K562 (cell line): ENCODE results near the gene SLC35F2. TPM values are rescaled to one million over a fixed set of nuclear protein-coding genes. Genes with fewer than 3 reads are reported as not detected.

ENCODE experiments used
- ATAC-seq: fragments of 200-7000 bp; cut with Tn5 transposase; 3 replicates; pipeline ENCODE4 v1.9.1; 2020; ENCODE audit warnings: moderate library complexity
- BruUV-seq: library from RNA; stranded (reverse); fragments of 400-500 nt; replicated peaks from 2 replicates; lab custom pipeline; 2021; lab: Mats Ljungman, UMichigan
- CTCF ChIA-PET: fragments of 300-600 bp; formaldehyde crosslinking; extraction: SDS; loops from one replicate; lab custom pipeline; 2021; ENCODE audit warnings: low intra/inter-chr PET ratio; lab: Yijun Ruan, JAX
- POLR2A ChIA-PET: fragments of 300-600, 350-650 bp; sonication (Branson Sonifier 250); formaldehyde crosslinking; extraction: SDS; loops from one replicate; lab custom pipeline; 2021; ENCODE audit warnings: antibody characterized with exemption, inconsistent platforms; lab: Yijun Ruan, JAX
- DNase-seq, 4 experiments: peaks; one replicate each; pipeline versions ENCODE4 v3.0.0 to v3.0.0-alpha.2; 2011 to 2018; ENCODE audit warnings: low spot score in 3 of 4, mixed read lengths in 3 of 4; ENCODE audit errors: extremely low read depth in 1 of 4
- FAIRE-seq: peaks from 2 replicates; lab custom pipeline; 2011; peaks lifted over from hg19 to GRCh38; lab: Jason Lieb, UNC
- H2AFZ ChIP-seq: 2 replicates; pipeline ENCODE4 v1.6.0; 2011; ENCODE audit warnings: low read depth, low read length, control low read depth, inconsistent platforms
- H3K27ac ChIP-seq: fragments of 200-600 bp; 3 replicates; pipeline ENCODE4 v1.8.0; 2011; ENCODE audit warnings: low read depth, mild to moderate bottlenecking, control low read depth, inconsistent platforms, low read length, moderate library complexity, mixed read lengths; ENCODE audit errors: extremely low read depth
- H3K27me3 ChIP-seq, 2 experiments: fragments of 300-600 bp in 1 of 2; 2 replicates in 1 of 2; 3 replicates in 1 of 2; pipeline versions ENCODE4 v1.6.0 to v1.8.0; 2011; ENCODE audit warnings: inconsistent platforms in 2 of 2, low read length in 2 of 2, mild to moderate bottlenecking in 1 of 2, mixed read lengths in 1 of 2, moderate library complexity in 1 of 2; ENCODE audit not compliant: control insufficient read depth in 2 of 2, insufficient read depth in 2 of 2
- H3K36me3 ChIP-seq: fragments of 300-600 bp; 3 replicates; pipeline ENCODE4 v1.8.0; 2011; ENCODE audit warnings: mild to moderate bottlenecking, low read length, inconsistent platforms; ENCODE audit not compliant: control insufficient read depth, insufficient read depth
- H3K4me1 ChIP-seq, 2 experiments: fragments of 200-600 bp in 1 of 2; replicated peaks in 1 of 2; 2 replicates in 1 of 2; 3 replicates in 1 of 2; pipeline versions ENCODE4 v1.5.1 to v1.8.0; 2011; ENCODE audit warnings: inconsistent platforms in 2 of 2, low read length in 2 of 2, mild to moderate bottlenecking in 1 of 2, mixed read lengths in 1 of 2, moderate library complexity in 1 of 2; ENCODE audit not compliant: control insufficient read depth in 2 of 2, insufficient read depth in 2 of 2
- H3K4me2 ChIP-seq: 2 replicates; pipeline ENCODE4 v1.6.1; 2011; ENCODE audit warnings: low read length, control low read depth, inconsistent platforms, mixed read lengths; ENCODE audit not compliant: insufficient read depth
- H3K4me3 ChIP-seq: fragments of 200-600 bp; sonication (generic), shearing (Covaris generic); 2 replicates; pipeline ENCODE4 v1.5.1; 2016; ENCODE audit warnings: control low read depth, inconsistent platforms
- H3K79me2 ChIP-seq: fragments of 200-600 bp; 3 replicates; pipeline ENCODE4 v1.8.0; 2011; ENCODE audit warnings: low read length, inconsistent platforms; ENCODE audit not compliant: control insufficient read depth, insufficient read depth
- H3K9ac ChIP-seq, 2 experiments: 2 replicates each; pipeline versions ENCODE4 v1.6.0 to v1.6.1; 2011; ENCODE audit warnings: low read depth in 2 of 2, low read length in 2 of 2, control low read depth in 1 of 2, inconsistent platforms in 1 of 2, mild to moderate bottlenecking in 1 of 2, mixed read lengths in 1 of 2; ENCODE audit not compliant: insufficient read depth in 1 of 2
- H3K9me1 ChIP-seq: one replicate; pipeline ENCODE4 v1.6.0; 2011; ENCODE audit warnings: inconsistent platforms, mild to moderate bottlenecking, low read length, moderate library complexity; ENCODE audit not compliant: control insufficient read depth, insufficient read depth
- H3K9me3 ChIP-seq: replicated peaks from 2 replicates; pipeline ENCODE4 v1.5.1; 2011; ENCODE audit warnings: low read depth, low read length, inconsistent platforms; ENCODE audit not compliant: control insufficient read depth, insufficient read depth
- H4K20me1 ChIP-seq: replicated peaks from 2 replicates; pipeline ENCODE4 v1.6.1; 2011; ENCODE audit warnings: low read length, inconsistent platforms, mixed read lengths; ENCODE audit not compliant: control insufficient read depth, insufficient read depth
- SIX5 ChIP-seq, 2 experiments: IDR thresholded peaks; 2 replicates each; pipeline ENCODE4 v1.6.1; 2011; ENCODE audit warnings: low read length in 2 of 2, borderline replicate concordance in 1 of 2, low read depth in 1 of 2, mild to moderate bottlenecking in 1 of 2, moderate library complexity in 1 of 2; ENCODE audit not compliant: insufficient read depth in 1 of 2
- ZBTB33 ChIP-seq: sonication (generic); formaldehyde crosslinking; IDR thresholded peaks from 2 replicates; pipeline ENCODE4 v1.8.1; 2023; ENCODE audit warnings: mild to moderate bottlenecking, missing genetic modification reagents
- WGBS: fragments of 100-300 bp; shearing (Covaris generic); methylation state at CpG from one replicate; pipeline ENCODE4 v1.1.6; 2016; ENCODE audit warnings: low coverage, mixed read lengths; ENCODE audit not compliant: insufficient coverage; ENCODE audit errors: missing lambda C conversion rate; 5-methylcytosine and 5-hydroxymethylcytosine counted together
- in situ Hi-C: fragments of 300-500 bp; cut with MboI; formaldehyde crosslinking; loops from 4 replicates; pipeline ENCODE4 v1.15.0; 2018; ENCODE audit warnings: inconsistent platforms, mixed read lengths
- intact Hi-C: fragments of 100-400 bp; cut with micrococcal nuclease; formaldehyde crosslinking; loops from 2 replicates; pipeline ENCODE4 v1.14.2; 2022
- polyA plus RNA-seq, 8 experiments: library from polyadenylated mRNA; depleted of rRNA in 4 of 8; stranded (reverse) in 5 of 8; unstranded in 3 of 8; fragments of >200 nt; fragmentation: Nextera tagmentation in 2 of 8; fragmentation: Illumina TruSeq in 1 of 8; extraction: Ambion mirVana in 2 of 8; extraction: Trizol in 1 of 8; gene quantifications; 2 replicates each; pipeline versions ENCODE4 v1.2.1 to v1.2.3, GENCODE V29; 2011 to 2014; ENCODE audit warnings: inconsistent platforms in 1 of 8, missing spikeins in 1 of 8
- total RNA-seq, 7 experiments: library from RNA; depleted of rRNA in 6 of 7; stranded (reverse); fragments of >200 nt in 6 of 7; fragmentation: Illumina TruSeq in 2 of 7; extraction: Trizol in 2 of 7; gene quantifications; 2 replicates each; pipeline versions ENCODE4 v1.2.1 to v1.2.3, GENCODE V29; 2011 to 2021; ENCODE audit warnings: low replicate concordance in 1 of 7

SLC35F2 gene
- total and polyA plus RNA-seq, 9 of the 15 experiments (the other 6 are each of a cell fraction or from before 2014, with no cell fraction given) = 28.6 to 63.9 (median 53.4) TPM

- WGBS = 92% methylated on average over 8 of the region's 8 CpGs
- Histone ChIP-seq H3K79me2 (peaks cover 86% of the 10 kb centered on the region), H4K20me1 (peaks cover 5% of the 10 kb centered on the region; the same call in 1 of the 2 replicates), H3K9ac (no peak overlapping the region), H3K27ac (no peak overlapping the region), H2AFZ (no peak overlapping the region), H3K9me3 (no peaks in the 10 kb centered on the region), H3K27me3 (no peaks in the 10 kb centered on the region), H3K36me3 (peaks cover 16% of the 10 kb centered on the region; the same call in 1 of the 3 replicates), H3K9me1 (no peaks in the 10 kb centered on the region), H3K4me2 (no peak overlapping the region), H3K4me1 (peaks cover 10 to 15% of the 10 kb centered on the region in 2 experiments; a peak in 4 of 5 replicates), H3K4me3 (no peak overlapping the region)
- ChIA-PET CTCF (no interaction called here), POLR2A (interaction anchor here (1.3 kb wide), 1 partner anchor 22 kb away, joined by 3 read pairs; no protein-coding TSS in a partner anchor)
- ATAC-seq = no peak
- no peak for DNase-seq
- BruUV-seq = no TSS peak
- intact Hi-C loops (no loop called here), in situ Hi-C loops (no loop called here)
- FAIRE-seq = no peak
- TF ChIP-seq SIX5 (IDR thresholded peaks at IDR 0.05; ENCODE audit: borderline replicate concordance in 1 of 2, insufficient read depth in 1 of 2, low read depth in 1 of 2, low read length in 2 of 2) (no peak), ZBTB33 (peak; percentile 70)
Measured at GRCh38 chr11:107842412-107843100, 16.0 kb downstream of the SLC35F2 start.
